Endothelial cell of hepatic sinusoid (primary cell): Measurements from ENCODE around the gene CHCHD1.
"Not testable (repeated sequence)": the region's sequence is repeated elsewhere in the genome, so short reads cannot be mapped to it uniquely, and the experiment has no call there.

ENCODE experiments used
- in situ Hi-C: cut with HindIII; loops from 2 replicates; pipeline ENCODE4 v1.10.0; 2017; ENCODE audit warnings: low sequenced_read_pairs

The CHCHD1 gene

DNA sequence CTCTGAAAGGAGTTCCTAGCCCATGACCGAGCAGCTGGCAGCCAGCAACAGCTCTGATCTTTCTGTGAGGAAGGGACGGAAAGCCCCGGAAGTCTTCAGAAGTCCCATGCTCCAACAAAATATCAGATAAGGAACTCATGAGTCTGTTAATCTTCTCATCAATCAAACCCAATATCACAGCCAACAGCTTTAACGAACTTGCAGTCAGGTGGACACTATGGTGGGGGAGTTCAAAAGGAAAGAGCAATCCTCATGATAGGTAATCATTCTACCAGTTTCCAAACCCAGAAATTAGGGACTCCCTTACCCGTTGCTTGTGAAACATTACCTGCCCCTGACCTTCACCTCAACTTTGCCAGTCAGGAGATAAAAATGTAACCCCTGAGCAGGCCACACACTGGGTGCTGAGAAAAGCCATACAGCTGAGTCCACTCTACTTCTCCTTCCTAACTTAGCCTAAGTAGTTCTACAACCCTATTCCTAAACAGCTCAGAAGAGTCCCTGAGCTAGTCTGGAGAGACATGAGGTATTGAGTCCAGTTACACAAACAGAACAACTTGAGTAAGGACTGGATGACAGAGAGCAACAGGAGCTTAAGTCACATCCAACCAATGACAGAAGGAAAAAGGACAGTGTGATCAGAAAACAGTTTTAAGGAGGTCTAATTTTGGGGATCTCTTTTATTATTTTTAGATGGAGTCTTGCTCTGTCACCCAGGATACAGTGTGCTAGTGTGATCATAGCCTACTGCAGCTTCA is 27.4 kb downstream of the CHCHD1 start:
- in situ Hi-C loops: no loop called here

DNA sequence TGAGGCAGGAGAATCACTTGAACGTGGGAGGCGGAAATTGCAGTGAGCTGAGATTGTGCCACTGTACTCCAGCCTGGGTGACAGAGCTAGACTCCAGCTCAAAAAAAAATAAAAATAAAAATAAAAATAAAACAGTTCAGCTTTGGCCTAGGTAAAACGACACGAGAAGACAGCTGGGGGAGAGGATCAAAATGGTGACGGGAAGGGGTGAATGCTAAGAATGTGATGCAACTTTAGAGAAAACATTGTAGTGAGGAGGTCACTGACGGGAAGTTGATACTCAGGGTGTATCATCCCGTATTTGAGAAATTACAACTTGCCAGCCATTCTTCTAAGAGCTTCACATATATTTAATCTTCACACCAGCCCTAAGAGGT is 28.5 kb downstream of the CHCHD1 start:
- in situ Hi-C loops: loop anchor here (5.0 kb wide), 1 partner anchor 37 kb away; no protein-coding TSS in a partner anchor

DNA sequence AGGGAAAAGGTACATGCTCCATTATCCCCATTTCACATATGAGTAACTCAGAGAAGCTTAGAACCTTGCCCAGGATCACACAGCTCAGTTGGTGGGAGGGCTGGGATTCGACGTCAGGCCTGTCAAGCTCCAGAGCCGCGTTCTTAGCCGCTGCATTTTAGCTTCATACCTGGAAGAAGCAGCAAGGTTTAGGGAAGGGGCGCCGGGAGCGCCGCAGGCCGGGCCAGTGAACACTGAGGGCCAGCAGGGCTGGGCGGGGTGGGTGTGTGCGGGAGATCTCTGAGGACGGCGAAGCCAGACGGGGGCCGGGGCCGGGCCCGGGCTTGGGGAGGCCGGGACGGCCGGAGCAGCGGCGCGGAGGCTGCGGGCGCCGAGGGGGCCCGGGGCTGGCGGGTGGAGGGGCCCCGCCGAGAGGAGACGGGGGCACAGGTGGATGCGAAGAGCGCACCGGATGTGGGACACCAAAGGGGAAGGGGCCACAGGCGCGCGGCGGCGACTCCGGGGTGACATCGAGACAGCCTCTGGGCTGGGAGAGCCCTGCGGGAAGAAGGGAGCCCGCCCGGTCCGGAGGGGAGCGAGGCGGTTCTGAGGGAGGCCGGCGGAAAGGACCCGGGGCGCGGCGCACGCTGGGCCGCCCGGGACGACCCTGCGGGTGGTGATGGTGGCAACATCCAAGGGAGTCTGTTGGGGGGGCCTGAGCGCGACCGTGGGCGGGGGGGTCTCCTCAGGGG is 29.1 kb downstream of the CHCHD1 start:
- in situ Hi-C loops: loop anchor here (5.0 kb wide), 1 partner anchor 36 kb away; no protein-coding TSS in a partner anchor

DNA sequence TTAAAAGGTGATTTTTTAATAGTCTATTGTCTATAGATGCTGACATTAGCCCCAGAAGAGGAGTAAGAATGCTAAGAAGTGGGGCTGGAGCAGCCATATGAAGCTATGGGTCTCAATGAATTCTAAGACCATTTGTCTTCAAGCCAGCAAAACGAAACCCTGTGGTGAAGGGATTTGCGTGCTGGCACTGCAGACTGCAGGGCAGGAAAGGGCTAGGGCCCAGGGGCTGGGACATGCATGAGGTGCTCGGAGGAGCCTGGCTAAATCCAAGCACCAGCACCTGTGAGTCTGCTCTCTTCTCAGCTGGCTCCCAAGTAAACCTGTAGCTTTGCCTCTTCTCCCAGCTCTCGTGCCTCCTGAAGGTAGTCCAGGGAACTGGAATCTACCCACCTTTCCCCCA is 30.8 kb downstream of the CHCHD1 start:
- in situ Hi-C loops: loop anchor here (5.0 kb wide), 1 partner anchor 35 kb away; no protein-coding TSS in a partner anchor

DNA sequence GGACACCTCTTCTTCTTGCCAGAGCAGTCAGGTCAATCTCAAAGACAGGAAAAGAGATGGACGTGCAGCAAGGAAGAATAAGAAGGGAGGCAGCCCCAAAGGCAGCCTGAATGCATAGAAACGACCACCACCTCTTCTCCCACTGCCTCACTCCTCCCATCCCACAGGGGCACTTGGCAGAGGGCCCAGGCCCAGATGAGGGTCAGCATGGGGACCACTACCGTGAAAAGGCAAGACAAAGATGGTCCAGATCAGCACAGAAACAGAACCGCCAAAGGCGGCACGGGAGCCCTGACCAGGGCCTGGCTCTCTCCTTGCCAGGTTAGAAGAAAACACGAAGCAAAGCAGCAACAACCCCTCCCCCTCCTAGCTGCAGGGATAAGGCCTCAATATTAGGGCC is 31.5 kb downstream of the CHCHD1 start:
- in situ Hi-C loops: loop anchor here (5.0 kb wide), 1 partner anchor 34 kb away; no protein-coding TSS in a partner anchor

DNA sequence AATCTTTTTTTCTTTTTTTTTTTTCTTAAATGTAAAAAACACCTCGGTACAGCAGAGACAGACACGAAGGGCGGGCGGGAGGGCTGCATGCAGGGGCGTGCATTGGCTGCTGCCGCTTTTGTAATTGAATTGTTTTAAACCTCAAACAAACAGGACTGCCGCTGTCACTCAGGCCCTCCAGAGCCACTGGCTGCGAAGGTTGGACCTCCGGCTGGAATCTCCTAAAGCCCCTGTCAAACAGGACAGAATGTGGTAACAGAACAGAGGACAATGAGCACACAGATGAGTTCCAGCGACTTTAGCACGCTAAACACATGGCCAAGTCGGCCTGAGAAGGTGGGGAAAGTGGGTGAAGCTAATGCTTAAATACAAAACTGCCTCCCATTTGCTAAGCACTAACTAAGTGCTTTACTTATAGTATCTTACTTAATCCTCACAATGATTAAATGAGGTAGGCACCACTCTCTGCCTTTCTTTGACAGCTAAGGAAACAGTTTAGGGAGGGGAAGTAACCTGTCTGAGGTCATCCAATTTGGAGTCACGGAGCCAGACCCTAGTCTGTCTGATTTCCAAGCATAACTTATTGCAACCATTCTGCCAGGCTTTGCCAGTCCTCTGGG is 32.5 kb downstream of the CHCHD1 start:
- in situ Hi-C loops: loop anchor here (5.0 kb wide), 1 partner anchor 33 kb away; no protein-coding TSS in a partner anchor

DNA sequence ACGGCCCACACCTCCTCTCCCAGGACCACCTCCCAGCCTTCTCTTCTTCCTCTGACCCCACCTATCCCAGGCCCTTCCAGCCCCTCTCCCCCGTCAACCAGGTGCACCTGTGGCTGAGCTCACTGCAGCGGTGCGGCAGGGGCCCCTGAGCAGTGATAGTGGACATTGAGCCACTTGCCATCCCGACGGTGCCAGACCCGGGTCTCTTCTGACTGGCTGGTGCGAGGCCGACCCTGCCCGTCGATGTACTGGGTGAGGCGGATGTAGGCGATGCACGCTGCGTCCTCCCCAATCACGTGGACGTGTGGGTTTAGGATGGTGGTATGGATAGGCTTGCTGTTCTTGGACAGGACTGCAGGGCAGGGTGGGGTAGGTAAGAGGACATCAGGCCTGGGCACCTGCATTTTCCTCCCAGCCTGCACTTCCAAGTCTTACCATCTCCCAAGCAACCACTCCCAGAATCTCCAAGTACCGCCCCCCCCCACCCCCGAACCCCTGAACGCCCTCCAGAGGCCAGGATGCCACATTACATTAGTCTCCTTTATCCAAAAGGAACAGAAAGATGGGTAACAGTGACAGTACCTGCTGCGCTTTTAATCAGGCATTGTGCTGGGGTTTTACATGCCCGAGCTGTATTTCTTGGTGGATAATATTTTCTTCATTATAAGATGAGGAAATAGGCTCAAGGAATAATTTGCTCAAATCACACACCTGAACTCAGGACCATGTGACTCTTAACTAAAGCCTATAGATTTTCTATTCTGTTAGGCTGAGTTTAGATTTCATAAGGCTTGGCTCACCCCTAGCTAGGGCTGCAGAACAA is 33.3 kb downstream of the CHCHD1 start:
- in situ Hi-C loops: loop anchor here (5.0 kb wide), 1 partner anchor 32 kb away; no protein-coding TSS in a partner anchor

DNA sequence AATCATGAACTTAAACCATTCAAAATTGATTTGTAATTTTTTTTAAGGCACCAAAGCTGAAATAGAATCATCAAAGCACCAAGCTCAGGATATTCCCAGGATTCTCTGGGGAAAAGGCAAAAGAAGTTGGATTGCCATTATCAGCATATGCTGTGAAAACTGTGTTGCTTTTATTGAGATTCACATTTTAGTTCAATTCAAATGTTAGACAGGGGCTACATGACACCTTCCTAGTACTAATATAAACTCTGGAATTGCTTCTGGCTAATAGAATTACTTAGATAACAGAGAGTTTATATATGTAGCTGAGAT is 33.8 kb downstream of the CHCHD1 start:
- in situ Hi-C loops: no loop called here

DNA sequence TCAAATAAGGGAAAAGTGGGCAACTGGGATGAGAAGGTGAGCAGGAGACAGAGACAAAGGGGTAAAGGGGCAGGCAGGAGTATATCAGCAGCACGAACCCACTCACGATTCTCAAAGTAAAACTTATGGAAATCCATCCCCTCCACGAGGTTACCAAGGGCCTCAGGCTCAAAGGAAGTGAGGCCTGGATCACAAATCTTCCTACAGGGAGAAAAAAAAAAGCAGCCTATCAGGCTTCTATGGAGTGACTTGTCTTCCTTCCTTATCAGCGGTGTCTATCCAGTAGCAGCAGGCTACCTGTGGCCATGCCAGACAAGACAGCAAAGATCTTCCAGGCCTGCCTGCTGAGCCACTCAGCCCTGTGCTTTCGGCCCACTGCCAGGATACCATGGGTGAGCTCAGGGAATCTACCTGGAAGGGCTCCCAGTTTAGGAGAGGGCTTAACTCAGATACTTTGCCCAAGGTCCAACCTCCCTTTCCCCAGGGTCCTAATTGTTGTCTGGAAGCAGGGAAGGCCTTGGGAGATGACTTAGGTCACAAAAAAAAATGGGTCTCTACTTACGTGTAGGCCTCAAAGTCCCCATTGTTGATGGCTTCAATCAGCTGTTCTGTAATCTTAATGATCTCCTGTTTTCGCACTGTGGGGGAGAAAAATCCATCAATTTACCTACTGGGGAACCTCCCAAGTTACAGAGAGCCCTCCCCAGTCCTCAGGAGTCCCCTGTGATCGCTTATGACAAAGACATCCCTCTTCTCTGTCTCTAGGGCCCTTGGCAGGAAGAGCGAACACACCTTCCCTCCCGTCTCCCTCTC is 35.3 kb downstream of the CHCHD1 start:
- in situ Hi-C loops: no loop called here

DNA sequence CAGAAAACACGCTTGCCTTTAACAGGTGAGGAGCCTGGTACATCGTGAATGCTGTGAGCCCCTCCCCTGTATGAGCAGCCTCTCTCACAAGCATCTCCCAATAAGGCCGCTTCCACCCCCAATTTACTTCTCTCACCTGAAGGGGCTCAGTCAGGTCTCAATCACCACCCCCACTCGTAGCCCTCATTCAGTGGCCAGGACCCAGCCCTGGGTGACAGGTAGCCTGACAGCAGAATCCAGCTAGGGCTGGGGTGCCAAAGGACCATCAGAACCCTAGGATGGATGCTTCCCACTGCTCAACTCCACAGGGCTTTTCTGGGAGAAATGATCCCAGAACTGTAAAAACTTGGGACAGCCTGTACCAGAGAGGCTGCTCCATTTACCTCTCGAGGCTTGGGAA is 36.0 kb downstream of the CHCHD1 start:
- in situ Hi-C loops: no loop called here

DNA sequence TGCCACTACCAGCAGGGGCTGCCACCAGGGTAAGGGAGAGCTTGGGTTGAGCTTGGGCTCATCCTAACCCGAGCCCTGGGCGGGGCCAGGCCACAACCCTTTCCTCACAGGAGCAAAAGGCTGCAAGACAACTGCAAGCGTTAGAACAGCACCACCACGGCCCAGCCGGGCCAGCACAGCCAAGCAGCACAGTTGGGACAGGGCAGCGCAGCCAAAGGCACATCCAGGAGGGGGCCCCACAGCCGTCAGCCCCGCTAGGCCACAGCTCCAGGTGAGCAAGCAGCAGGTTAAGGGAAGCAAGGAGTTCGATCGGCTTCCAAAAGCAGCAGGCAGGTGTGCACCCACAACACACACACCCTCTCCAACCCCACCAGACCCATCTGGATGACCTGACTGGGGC is 36.6 kb downstream of the CHCHD1 start:
- in situ Hi-C loops: no loop called here

DNA sequence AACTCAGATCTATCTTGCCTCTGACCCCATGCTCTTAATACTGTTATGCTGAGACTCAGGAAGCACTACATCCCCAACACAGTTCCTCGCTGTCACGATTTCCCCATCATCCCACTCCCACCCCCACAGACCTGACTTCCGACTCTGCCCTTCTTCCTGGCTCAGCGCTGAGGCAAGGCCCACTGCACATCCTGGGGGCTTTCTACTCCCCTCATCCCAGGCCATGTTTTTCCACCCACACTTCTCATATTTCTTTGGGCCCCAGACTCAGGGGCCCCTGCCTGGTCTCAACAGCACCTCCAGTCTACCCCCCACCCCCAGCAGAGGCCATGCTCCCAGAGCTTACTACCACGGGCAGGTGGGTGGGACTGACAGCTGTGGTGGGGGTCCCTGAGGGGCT is 37.2 kb downstream of the CHCHD1 start:
- in situ Hi-C loops: no loop called here

DNA sequence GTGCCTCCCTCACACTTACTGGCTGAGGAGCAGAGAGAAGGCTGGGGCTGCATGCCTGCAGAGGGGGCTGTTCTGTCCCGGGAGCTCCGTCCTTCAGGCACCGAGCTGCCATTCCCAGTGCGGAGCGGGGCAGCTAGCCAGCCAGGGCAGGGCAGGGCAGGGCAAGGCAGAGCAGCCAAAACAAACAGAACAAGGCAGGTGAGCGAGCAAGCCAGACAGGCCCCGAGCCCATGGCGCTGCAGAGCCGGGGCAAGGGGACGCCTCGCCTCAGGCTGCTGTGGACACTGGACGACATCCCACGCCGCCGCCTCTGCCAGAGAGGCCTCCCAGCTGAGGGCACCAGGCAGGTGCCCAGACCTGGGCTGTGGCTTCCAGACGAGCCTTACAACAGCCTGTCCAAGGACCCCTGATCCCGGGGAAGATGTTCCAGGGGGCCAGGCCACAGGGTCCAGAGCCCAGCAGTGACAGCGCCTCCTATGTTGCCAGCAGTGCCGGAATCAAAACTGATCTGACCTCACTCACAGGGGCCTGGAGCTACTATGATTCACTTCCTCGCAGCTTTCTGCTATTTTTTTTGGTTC is 37.8 kb downstream of the CHCHD1 start:
- in situ Hi-C loops: no loop called here

DNA sequence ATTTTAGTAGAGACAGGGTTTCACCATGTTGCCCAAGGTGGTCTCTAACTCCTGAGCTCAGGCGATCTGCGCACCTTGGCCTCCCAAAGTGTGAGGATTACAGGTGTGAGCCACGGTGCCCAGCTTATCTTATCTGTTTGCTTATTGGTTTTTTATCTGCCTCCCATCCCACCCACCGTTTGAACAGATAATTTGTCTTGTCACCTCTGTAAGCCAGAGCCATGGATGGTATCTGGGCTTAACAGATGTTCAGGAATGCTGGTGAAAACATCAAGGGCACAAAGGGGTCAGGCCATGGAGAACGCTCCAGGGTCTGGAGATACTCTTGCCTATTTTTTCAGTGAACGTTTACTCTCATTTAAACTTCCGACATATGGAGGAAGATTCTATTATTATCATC is 41.5 kb downstream of the CHCHD1 start:
- in situ Hi-C loops: no loop called here

DNA sequence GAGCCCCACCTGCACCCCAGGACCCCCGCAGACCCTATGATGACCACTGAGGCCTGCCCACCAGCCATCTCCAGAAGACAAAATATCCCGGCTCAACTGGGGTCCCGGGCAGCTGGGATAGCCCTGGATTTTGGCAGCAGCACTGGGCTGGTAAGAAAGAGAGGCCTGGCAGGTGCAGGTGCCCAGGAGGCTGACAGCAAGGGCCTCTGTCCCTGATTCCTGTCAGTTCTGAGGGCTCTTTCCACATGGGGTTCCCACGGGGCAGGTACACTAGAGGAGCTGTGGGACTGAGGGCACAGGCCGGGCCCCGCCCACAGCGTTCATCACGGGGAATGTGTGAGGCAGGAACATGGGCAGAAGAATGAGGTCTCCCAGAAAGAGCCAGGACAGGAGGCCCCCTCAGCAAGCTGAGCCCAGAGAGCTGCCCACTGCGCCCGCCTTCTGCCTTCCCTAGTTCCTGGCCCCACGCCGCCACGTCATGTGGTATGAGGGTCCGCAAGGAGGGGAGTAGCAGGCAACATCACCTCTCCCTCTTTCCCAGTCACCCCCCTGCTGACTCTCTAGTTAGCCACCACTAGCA is 42.4 kb downstream of the CHCHD1 start:
- in situ Hi-C loops: no loop called here

DNA sequence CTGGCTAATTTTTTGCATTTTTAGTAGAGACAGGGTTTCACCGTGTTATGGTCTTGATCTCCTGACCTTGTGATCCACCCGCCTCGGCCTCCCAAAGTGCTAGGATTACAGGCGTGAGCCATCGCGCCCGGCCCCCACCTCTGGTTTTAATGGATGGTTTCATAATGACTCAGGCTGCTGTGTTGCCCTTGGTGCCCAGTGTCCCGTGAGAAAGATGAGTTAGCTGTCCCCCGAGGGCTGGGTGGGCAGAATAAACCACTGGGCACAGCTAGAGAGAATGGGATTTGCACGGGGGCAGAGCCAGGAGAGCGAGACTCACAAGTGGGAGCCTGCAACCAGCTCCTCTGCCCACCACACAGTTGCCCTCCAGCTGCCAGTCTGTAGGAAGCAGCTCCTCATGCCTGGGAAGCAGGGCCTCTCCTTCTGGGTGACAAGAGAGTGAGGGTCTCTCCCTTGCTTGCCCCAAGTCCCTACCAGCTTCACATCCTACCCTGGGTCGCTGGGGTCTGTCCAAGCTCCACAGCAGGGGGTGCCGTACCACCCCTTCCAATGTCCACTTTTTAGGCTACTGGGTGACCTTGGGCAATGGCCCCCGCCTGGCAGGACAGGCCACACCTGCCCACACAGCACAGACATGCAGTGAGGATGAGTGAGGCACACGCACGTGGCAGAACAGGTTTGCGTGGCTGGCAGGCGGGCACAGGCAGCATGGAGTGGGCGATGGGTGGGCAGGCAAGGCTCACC is 45.7 kb downstream of the CHCHD1 start:
- in situ Hi-C loops: no loop called here

DNA sequence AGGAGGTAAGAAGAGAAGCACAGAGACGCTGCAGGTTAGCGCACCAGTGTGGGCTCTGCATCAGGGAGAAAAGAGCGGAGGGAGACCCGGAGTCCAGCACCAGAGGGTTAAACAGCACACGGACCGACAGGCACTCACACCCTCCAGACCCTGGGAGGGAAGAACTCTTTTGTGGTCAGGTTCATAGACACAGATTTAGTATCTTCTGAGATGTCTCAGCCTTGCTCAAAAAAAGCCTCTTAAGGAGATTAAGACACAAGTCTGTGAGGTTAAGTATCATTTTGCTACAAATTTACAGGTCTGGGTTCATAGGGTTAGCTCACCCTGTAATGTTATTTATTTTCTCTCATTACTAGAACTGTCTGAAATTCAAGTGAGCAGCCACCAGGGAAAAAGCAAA is 46.3 kb downstream of the CHCHD1 start:
- in situ Hi-C loops: no loop called here

DNA sequence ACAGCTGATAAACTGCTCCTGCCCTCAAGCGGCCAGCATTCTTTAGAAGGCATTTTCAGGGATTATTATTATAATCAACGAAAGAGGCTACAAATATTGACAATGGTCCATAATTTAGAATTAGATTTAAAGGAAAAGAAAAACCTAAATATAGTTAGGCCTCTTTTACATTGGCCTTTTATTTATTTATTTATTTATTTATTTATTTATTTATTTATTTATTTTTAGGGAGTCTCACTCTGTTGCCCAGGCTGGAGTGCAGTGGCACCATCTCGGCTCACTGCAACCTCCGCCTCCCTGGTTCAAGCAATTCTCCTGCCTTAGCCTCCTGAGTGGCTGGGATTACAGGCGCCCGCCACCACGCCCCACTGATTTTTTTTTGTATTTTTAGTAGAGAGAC is 47.2 kb downstream of the CHCHD1 start:
- in situ Hi-C loops: not testable (repeated sequence)
